ENCODE measurements around the gene ZNF385D. TPM values are rescaled to one million over a fixed set of nuclear protein-coding genes. Genes with fewer than 3 reads are reported as not detected.

ZNF385D gene
- total RNA-seq, 1 donor from 2014 or later, result 0.10 TPM

- H3K27ac Mint-ChIP-seq, result no peak overlapping the region
- TF ChIP-seq, protein P1, sequence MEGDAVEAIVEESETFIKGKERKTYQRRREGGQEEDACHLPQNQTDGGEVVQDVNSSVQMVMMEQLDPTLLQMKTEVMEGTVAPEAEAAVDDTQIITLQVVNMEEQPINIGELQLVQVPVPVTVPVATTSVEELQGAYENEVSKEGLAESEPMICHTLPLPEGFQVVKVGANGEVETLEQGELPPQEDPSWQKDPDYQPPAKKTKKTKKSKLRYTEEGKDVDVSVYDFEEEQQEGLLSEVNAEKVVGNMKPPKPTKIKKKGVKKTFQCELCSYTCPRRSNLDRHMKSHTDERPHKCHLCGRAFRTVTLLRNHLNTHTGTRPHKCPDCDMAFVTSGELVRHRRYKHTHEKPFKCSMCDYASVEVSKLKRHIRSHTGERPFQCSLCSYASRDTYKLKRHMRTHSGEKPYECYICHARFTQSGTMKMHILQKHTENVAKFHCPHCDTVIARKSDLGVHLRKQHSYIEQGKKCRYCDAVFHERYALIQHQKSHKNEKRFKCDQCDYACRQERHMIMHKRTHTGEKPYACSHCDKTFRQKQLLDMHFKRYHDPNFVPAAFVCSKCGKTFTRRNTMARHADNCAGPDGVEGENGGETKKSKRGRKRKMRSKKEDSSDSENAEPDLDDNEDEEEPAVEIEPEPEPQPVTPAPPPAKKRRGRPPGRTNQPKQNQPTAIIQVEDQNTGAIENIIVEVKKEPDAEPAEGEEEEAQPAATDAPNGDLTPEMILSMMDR (IDR thresholded peaks at IDR 0.05; ENCODE audit: unreplicated experiment), result no peak
- H3K27me3 Mint-ChIP-seq, result no peaks in the 10 kb centered on the region
- H3K9me3 Mint-ChIP-seq (ENCODE audit: low read depth), result no peaks in the 10 kb centered on the region
- H3K4me1 Mint-ChIP-seq (ENCODE audit: low read depth), result peaks cover 4% of the 10 kb centered on the region
- DNase-seq (ENCODE audit: low spot score, unreplicated experiment), result no peak
- no peaks in the 10 kb centered on the region for H3K36me3 Mint-ChIP-seq (ENCODE audit: insufficient read depth)
- H3K4me3 Mint-ChIP-seq (ENCODE audit: low read depth), result no peak overlapping the region
These were observed 315.1 kb downstream of the ZNF385D start for GRCh38 chr3:21435871-21436270.

- Mint-ChIP-seq H3K9me3 (ENCODE audit: low read depth) (no peaks in the 10 kb centered on the region), H3K4me3 (ENCODE audit: low read depth) (no peak overlapping the region), H3K36me3 (ENCODE audit: insufficient read depth) (no peaks in the 10 kb centered on the region), H3K27me3 (no peaks in the 10 kb centered on the region), H3K27ac (no peak overlapping the region), H3K4me1 (ENCODE audit: low read depth) (peaks cover 1% of the 10 kb centered on the region)
- TF ChIP-seq, protein P1 (IDR thresholded peaks at IDR 0.05; ENCODE audit: unreplicated experiment), result no peak
- DNase-seq (ENCODE audit: low spot score, unreplicated experiment), result no peak
These were observed 316.7 kb downstream of the ZNF385D start for GRCh38 chr3:21434310-21434709.

DNA sequence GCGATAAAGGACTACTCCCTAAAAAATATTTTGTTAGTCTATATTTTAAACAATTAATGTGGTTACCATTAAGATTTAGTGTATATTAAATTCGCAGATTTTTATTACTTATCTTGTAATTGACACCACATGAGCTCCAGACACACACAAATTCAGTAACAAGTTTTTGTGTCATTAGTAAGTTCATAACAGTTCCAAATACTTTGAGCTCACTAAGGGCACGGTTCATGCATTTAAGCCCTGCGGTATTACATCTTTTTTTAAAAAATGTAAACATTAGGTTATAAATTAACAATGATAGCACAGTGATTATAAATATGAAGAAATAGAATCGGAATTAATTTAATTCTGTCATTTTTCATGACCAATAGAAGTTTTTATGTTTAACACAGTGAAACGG is 317.3 kb downstream of the ZNF385D start:
- H3K27me3 Mint-ChIP-seq, result no peaks in the 10 kb centered on the region
- no peak overlapping the region for H3K27ac Mint-ChIP-seq
- TF ChIP-seq, protein P1 (IDR thresholded peaks at IDR 0.05; ENCODE audit: unreplicated experiment), result no peak
- H3K9me3 Mint-ChIP-seq (ENCODE audit: low read depth), result no peaks in the 10 kb centered on the region
- no peak overlapping the region for H3K4me3 Mint-ChIP-seq (ENCODE audit: low read depth)
- peaks cover 1% of the 10 kb centered on the region for H3K4me1 Mint-ChIP-seq (ENCODE audit: low read depth)
- no peak for DNase-seq (ENCODE audit: low spot score, unreplicated experiment)
- H3K36me3 Mint-ChIP-seq (ENCODE audit: insufficient read depth), result no peaks in the 10 kb centered on the region

GRCh38 chr3:21426920-21427319 is 324.1 kb downstream of the ZNF385D start:
- H3K9me3 Mint-ChIP-seq (ENCODE audit: low read depth), result no peaks in the 10 kb centered on the region
- no peaks in the 10 kb centered on the region for H3K4me1 Mint-ChIP-seq (ENCODE audit: low read depth)
- TF ChIP-seq, protein P1 (IDR thresholded peaks at IDR 0.05; ENCODE audit: unreplicated experiment), result no peak
- no peak overlapping the region for H3K4me3 Mint-ChIP-seq (ENCODE audit: low read depth)
- no peaks in the 10 kb centered on the region for H3K36me3 Mint-ChIP-seq (ENCODE audit: insufficient read depth)
- H3K27ac Mint-ChIP-seq, result no peak overlapping the region
- no peaks in the 10 kb centered on the region for H3K27me3 Mint-ChIP-seq
- no peak for DNase-seq (ENCODE audit: low spot score, unreplicated experiment)

DNA sequence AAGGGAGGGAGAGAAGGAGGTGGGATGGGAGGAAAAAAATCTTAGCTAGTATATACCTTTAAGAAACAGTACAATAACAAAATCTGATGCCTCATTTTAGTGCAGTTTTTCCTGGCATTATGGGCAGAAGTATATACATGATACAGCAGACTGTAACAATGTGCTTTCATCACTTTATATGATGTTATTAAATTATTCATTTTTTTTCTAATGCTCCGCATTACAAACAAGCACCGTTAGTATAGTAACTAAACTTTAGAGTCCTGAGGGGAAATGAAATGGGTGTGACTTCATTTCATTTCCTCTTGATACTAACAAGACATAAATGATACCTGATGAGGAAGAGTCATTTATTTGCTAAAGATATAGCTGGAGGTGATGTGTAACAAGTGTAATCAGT is 325.3 kb downstream of the ZNF385D start:
- Mint-ChIP-seq H3K4me3 (ENCODE audit: low read depth) (no peak overlapping the region), H3K27ac (no peak overlapping the region), H3K4me1 (ENCODE audit: low read depth) (peaks cover 2% of the 10 kb centered on the region), H3K9me3 (ENCODE audit: low read depth) (no peaks in the 10 kb centered on the region), H3K36me3 (ENCODE audit: insufficient read depth) (no peaks in the 10 kb centered on the region), H3K27me3 (no peaks in the 10 kb centered on the region)
- TF ChIP-seq, protein P1 (IDR thresholded peaks at IDR 0.05; ENCODE audit: unreplicated experiment), result no peak
- DNase-seq (ENCODE audit: low spot score, unreplicated experiment), result no peak

Measured in progenitor cell of endocrine pancreas (in vitro differentiated cells).